ENCODE data around the gene ADTRP.
A peak's percentile ranks its signal among the peaks of the same experiment; 100 is the strongest.

ADTRP gene

DNA sequence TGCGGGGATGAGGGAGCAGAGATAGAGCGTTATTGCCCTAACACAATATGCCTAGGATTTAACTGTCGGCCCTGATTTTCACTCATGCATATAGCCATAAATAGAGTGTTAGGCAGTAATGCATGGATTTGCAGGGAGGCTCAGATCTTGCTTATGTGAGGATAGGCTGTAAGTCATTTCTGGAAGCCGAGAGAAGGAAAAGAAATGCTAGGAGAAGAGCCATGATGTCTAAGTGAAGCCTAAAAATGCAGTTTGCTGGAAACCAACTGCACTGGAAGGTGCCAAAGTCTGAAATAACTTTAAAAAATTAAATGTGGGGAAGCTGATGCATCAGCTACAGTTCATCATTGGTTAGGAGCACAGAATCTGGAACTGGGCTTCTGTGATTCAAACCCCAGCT, 54.3 kb downstream of the ADTRP start:
- DNase-seq: no peak
- ATAC-seq: no peak

DNA sequence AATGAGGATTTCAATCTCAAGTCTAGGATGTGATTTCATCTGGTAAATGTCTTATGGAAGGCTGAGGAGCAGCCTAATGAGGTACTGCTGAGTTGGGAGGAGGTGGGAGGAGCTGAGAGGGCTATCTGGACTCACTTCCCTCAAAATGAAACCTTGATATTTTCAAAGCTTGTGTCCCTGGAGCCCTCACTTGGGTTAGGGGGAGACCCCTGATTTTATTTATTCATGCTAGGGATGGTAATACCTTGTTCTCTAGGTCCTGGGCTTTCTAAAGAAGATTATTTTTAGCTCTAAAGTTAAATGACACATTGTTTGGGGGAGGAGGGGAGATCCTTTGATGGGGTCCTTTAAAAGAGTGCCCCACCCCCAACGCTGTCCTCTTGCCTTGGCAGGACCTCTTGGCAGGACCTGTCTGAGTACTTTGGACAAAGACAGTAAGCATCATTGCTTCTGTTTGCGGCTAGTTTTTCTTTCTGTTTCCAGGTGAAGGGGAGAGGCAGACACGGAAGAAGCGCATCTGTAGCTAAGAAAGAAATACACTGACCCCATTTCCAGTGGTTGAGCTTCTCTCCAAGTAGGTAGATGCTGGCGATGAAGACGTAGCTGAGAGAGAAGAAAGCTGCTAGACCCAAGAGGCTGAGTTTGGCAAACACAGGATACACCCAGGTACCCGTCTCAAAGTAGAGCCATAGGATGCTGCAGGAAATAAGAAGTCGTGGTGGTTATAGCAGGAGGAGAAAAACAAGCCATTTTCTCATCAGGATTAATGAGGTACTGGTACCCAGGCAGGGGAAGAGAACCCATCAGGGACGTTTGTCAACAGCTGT, 55.6 kb downstream of the ADTRP start:
- ATAC-seq (peak; percentile 79), DNase-seq (no peak)

DNA sequence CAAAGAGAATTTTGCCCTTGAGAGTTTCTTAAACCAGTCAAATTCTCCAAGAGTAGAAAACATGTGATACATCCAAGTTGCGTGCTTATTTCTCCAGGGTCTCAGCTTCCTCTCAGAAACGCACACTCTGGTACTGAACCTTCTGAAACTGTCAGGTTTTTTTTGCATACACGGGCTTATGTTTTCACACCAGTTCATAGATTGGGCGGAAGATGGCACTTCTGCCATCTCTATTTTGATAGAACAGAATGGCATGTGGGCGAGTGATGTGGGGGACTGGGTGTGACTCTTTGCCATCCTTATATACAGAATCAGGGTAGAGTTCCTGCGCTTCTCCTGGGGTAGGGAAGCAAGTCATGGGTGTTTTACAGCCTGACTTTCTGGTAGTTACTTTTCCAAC, 56.4 kb downstream of the ADTRP start:
- peak; percentile 24 for ATAC-seq
- no peak for DNase-seq

DNA sequence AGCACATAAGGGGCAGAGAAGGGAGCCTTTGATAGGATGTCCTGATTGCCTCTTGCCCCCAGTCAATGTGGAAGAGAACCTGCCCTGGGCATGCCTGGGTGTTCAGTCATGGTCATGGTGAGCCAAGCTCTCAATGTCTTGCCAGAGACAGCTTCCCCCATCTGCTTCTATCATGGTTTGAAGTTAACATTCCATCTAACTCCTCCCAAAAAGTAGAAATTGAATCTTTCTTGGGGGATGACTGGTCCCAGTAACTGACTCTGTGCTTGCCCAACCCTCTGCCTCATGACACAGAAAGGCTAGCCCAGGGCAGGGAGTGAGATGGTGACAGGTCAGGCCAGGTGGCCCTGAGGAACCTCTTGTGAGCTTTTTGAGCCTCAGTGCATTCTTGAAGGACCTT, 60.1 kb downstream of the ADTRP start:
- no peak for ATAC-seq
- no peak for DNase-seq

DNA sequence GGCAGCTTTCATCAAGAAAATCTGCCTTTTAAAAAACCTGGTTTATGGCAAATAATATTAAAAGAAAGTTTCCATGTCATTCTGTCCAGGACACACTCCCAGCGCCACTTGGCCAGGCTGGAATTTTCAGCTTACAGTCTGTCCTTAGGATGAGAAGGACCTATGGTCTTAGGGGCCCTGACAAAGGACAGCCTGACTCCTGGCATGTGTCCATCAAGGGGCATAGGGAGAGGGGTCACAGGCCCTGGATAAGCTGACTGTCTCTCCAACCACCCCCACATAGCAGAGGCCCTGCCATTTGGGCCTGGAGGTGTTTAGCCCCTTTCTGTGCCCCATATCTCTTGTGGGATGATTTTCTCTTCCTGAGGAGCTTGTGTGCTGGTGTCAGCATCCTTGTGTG, 60.6 kb downstream of the ADTRP start:
- no peak for ATAC-seq
- DNase-seq: no peak

DNA sequence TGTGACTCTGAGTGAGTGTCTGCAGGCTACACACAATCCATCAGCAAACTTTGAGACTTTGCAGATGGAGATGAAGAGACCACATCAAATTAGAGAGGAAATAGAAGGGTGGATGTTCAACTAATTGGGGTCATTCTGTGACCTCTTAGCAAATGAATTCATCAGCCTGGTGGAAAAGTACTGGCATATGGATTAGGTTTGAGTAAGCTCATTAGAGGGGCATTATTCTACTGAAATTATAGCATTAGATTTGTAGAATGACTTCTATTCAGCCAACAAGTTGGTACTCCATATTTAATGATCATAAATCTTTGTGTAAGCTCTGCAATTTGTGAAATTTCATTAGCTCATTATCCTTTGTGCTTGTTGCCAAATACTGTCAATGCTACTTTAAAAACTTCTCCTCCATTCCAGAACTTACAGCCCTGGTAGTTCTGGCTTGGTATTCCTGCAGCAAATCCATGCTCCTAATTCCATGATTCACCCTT, 63.8 kb downstream of the ADTRP start:
- no peak for DNase-seq
- ATAC-seq: no peak

DNA sequence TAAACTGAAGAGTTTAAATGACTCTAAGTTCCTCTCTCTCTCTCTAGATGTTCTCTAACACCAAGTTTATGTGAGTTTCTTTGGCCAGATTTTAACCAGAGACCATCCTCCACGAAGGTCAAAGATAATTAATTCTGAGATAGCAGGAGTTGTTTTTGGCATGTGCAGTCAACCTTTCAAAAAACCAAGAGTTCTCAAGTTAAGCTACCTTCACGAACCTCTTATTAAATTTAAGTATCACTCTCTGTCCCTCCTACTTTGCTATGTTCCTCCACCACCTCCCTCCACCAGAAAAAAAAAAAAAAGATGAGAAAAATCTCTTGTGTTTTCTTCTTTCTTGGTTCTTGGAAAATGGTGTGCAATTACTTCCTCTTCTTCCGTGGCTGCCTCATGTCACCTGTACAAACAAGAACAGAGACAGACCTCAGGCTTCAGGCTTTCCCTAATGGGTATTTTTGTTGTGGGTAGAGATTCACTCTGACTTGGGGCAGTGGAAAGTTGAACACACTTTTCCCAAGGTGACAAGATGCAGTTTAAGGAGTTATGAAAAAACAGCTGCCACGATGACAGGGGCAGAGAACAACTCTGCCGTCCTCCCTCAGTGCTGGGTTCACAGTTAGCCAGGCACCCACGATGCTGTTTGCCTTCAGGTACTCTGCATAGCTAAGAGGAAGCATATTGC, 64.3 kb downstream of the ADTRP start:
- ATAC-seq (peak; percentile 53), DNase-seq (peak; percentile 47)

DNA sequence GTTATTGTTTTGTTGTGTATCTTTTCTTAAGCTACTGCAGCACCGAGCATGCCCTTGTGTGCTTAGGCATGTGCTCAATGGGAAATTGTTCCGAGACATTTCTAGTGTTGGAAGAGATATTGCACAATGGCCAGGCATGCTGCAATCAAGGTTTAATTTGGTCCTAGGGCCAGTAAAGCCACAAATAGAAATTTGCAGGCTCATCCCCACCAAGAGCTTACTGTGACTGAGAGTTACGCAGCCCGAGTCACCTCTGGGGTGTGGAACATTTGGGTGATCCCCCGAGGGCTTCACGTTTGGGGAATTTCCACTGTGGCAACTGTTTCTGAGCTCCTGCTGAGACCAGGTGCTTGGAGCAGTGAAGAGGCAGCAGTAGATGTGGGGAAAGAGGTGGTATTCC, 65.8 kb downstream of the ADTRP start:
- ATAC-seq (peak; percentile 32), DNase-seq (peak; percentile 66)

DNA sequence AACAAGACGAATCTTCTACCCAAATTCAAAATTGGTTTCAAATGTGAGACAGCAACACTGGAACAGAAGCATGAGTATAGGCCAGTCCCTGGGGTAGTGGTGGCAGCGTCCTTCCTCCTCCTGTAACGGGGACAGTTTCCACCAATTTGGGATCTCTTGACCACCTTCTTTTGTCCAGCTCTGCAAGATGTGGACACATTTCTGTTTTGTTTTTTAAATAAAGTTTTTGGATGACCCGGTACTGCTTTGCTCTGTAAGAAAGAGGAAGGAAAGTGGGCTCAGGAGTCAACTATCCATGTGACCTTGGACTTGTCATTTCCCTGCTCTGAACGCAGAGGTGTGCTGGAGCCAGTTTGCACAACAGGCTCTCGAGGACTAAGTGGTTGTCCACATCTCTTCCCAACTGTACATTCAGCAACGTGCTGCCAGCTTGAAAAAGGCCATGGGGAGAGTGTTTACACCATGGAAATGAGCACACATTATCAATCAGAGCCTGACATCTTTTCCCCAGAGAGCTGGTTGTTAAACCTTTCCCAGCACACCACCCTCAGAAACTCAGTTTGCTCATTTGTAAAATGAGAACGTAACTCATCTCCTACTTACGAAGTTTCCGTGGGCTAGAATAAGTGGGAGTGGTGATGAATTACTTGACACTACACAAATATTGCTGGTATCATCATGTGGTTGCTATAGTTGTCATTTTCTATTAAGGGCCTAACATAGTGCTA, 66.5 kb downstream of the ADTRP start:
- DNase-seq: no peak
- ATAC-seq: peak; percentile 34

DNA sequence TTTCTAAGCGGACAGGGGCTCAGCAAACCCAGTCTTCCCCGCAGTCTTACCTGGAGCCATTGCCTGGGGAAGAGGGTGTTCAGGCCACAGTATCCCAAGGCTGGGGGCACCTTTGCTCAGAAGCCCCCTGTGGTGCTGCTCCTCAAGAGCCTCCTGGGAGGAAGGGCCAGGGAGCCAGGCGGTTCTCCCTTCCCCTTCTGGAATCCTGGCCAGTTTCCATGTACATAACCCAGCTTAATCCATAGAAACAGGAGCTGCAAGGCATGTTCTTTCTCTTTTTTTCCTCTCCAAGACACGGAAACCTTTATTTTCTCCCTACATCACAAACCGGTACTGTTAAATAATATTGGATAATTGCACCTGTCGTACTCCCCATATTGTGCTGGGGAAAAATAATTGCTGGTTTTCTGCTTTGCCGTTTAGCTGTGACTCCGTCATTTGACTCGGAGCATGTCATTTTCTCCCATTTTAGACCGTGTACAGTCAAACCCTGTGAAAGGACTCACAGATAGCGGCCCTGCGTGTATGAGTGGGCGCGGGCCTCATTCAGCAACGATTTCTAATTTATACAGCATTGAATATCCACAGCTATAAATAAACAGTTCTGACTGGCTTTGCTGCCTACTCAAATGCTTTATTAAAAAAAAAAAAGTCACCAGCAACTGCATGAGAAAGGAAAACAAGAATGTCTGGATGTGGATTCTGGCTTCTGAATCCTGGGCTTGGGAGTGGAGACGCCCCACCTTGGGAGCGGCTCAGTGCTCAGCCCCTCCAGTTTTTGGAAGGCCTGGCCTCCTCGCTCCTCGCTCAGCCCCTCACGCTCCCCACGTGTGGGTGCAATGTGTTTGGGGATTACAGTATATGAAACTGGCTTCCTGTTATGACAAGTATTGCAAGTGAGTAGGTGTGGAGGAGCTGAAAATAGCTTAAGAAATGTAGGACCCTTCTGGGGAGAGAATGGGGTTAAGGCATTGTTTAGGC, 67.3 kb downstream of the ADTRP start:
- peak; percentile 81 for DNase-seq
- peak; percentile 65 for ATAC-seq

DNA sequence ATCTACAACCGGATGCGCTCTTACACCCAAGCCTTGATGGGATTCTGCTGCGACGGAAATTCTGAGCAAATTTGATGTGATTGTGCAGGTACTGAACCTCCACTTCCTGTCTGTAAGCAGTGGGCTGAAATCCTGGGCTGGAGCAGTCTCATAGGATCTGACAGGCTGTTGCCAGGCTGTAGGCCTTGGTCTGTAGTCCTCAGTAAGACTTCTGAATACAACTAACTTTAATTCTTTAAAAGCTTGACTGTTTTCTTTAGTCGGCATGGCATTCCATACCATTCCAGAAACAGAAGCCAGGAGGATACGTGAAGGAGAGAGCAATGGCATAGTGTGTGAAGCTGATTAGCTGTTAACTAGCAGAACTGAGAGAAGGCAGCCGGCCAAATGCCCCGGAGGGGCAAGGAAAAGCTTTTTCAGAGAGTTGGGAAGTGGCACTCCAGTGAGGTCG, 68.3 kb downstream of the ADTRP start:
- ATAC-seq (peak; percentile 38), DNase-seq (peak; percentile 63)

DNA sequence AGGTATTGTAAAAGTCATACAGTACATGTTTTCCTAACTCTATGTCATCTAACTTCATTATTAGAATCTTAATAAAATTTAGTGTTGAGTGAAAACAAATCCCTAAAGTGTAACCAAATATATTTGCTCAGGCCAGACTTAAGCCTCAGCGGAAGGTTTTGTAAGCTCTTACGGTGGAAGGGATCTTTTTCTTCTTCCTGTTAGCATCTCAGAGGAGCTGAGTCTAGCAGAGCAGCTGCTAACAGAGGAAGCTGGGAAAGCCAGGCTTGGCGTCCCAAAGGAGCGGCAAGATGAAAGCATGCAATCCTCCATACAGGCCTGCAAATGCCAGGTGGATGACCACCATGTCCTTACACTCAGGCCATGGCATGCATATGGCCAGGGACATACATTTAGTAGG, 72.4 kb downstream of the ADTRP start:
- DNase-seq (no peak), ATAC-seq (no peak)

DNA sequence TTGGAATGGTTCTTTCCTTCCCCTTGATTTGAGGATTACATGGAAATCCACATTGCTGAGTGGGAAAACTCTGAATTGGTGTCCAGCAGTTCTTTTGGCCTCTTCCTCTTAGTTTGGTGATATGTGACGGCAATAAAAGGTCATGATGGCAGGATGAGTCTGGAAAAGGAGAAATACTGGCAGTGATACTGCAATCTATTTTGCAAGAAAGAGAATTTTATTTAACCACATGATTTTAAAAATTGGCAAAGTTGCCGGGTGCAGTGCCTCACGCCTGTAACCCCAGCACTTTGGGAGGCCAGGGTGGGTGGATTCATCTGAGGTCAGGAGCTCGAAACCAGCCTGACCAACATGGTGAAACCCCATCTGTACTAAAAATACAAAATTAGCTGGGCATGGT, 73.1 kb downstream of the ADTRP start:
- DNase-seq: no peak
- no peak for ATAC-seq

DNA sequence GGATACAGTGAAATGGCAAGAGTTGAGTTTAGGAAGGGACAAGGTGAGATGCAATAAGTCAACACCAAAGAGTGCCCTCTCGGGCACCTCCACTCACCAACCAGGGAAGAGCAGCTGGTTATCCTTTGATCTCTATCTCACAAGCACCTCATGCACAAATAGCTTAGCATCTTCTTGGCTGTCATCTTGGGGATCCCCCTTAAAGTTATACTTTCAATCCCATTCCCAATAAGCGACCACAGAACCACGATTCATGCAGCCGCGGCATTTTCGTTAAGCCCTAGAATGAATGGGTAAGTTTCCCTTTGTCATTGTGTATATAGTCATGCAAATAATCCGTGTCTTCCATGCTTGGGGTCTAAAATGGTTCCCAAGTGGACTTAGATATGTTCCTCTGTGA, 73.5 kb downstream of the ADTRP start:
- peak; percentile 50 for DNase-seq
- ATAC-seq: peak; percentile 87

DNA sequence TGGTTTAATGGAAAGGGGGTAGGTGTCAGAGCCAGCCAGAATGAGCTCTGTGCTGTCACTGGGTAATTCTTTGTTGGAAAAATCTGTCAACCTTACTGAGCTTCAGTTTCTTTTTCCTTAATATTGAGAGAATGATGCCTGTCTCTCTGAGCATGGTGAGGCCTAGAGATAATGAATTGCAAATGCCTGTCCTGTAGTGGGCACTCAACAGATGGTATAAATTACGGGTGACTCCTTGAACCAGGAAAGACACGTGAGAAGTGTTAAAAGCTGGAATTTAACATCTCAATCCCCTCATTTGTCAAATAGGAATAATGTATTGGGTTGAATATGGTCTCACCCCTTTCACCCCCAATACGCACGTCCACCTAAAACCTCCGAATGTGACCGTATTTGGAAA, 74.9 kb downstream of the ADTRP start:
- no peak for ATAC-seq
- no peak for DNase-seq

DNA sequence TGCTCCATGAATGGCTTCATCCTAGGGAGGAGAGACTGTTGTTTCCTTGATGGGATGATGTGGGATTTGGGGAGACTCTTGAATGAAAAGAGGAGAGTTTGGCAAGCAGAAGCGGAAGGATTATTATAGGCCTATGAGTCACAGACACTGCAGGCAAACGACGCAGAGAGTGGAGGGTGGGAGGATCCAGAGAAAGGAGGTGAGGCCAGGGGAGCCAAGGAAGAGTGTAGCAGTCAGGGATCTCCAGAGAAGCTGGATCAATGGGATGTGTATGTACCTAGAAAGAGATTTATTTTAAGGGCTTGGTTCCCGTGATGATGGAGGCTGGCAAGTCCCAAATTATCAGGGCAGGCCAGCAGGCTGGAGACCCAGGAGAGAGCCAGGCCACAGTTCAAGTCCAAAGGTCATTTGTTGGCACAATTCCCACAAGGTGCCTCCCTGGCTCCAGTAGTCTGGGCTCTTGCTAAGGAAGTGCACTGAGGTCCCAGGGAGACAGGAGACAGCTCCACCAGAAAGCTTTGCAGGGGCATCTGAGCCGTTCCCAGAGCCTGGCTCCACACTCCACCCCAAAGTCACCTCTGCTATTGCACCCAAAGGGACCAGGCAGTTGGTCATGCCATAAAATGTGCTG, 76.0 kb downstream of the ADTRP start:
- DNase-seq (no peak), ATAC-seq (no peak)

DNA sequence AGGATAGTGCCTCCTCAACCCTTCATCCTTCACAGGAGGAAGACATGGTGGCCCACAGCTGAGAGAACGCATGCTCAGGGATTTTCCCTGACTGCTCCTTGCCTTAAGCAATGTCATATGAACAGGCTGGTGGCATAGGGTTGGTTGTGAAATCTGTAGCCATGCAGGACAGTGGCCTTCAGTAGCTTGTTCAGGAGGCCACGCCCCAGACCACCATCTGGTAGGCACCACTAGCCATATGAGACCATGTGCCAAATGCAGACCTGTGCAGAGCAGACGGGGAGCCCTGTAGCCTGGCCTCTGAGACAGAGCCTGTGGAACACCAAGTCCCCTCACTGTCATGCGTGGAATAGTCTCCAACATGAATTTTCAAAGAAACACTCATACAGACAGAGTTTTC, 76.5 kb downstream of the ADTRP start:
- no peak for ATAC-seq
- DNase-seq: no peak

DNA sequence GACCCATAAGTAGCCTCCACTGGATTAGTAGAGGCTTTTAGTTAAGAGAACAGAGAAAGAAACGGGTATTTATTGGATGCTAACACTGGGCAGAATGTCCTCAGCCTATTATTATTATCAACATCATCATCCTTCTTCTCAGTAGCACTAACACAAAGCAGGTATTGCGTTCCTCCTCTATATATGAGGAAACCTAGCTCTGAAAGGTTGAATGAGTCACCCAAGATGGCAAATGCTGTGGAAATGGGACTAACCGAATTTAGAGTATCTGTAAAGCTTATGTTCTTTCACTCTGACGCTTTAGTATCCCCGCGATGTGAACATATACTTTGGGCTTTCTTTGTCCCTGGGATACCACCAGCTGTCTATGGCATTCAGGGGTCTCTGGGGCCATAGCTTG, 77.0 kb downstream of the ADTRP start:
- DNase-seq (no peak), ATAC-seq (no peak)

DNA sequence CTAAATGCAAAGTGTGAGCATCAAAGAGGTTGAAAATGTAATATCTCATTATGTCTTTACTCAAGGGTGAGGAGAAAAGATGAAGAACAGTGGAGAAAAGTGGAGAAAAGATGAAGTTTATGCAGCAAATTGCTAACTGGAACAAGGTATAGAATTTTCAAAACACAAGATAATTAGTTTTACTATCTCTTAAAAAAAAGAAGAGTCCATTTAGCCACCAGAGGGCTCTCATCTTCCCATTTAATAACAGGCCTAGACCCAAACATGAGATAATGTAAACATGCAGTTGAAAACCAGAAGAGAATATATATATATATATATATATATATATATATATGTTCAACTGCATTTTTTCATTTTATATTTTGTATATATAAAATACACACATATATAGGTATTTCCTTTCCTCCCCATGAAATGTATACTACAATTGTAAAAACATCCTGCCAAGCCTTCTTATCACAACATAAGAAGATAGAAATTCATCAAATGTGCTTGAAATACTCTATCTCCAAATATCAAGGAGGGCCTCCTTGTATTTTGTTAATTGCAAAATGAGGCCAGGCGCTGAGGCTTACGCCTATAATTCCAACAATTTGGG, 78.4 kb downstream of the ADTRP start:
- ATAC-seq: no peak

DNA sequence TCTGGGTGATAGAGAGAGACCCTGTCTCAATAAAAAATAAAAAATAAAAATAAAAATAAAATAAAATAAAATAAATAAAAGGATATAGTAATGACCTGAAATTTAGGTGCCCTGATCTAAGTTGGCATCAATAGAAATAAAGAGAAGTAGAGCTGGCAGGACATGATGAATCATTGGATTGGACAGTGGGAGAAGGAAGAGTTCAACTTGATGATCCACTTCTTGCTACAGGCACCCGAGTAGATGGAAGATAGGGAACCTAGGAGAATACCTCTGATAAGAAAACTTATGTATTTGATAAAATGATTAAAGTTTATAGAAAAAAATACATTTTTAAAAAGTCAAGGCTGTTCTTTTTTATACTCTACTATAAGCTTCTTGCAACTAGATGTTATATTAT, 79.0 kb downstream of the ADTRP start:
- ATAC-seq (no peak), DNase-seq (no peak)

More for the DNA sequence above, 78.4 kb downstream of the ADTRP start:
- no peak for DNase-seq

Measured in stimulated activated naive CD8-positive, alpha-beta T cell treated with anti-CD3 and anti-CD28 coated beads, Interleukin-15, Interleukin-2, amounts not matched to agents 100 U/mL and 50 U/mL, for 24 hours (primary cell).